KMS-11 (cell line): ENCODE data around the gene MORC2.

Experiments
- H2AFZ ChIP-seq: fragments of 200-600 bp; sonication (generic); 2 replicates; pipeline ENCODE4 v1.6.1; 2016; ENCODE audit warnings: antibody characterized with exemption, mixed run types, low read depth
- H3K27ac ChIP-seq: fragments of 200-600 bp; sonication (generic); 2 replicates; pipeline ENCODE4 v1.6.1; 2016; ENCODE audit warnings: mild to moderate bottlenecking, mixed run types
- H3K27me3 ChIP-seq: fragments of 200-600 bp; sonication (generic); 2 replicates; pipeline ENCODE4 v1.6.1; 2017; ENCODE audit warnings: mild to moderate bottlenecking, low read depth, mixed run types, moderate library complexity; ENCODE audit not compliant: insufficient read depth
- H3K36me3 ChIP-seq: fragments of 200-600 bp; sonication (generic); 2 replicates; pipeline ENCODE4 v1.6.1; 2017; ENCODE audit warnings: mild to moderate bottlenecking, mixed run types; ENCODE audit not compliant: insufficient read depth
- H3K4me1 ChIP-seq: fragments of 200-600 bp; sonication (generic); 2 replicates; pipeline ENCODE4 v1.6.1; 2016; ENCODE audit warnings: mild to moderate bottlenecking, low read depth, mixed run types; ENCODE audit not compliant: poor library complexity, severe bottlenecking
- H3K4me2 ChIP-seq: fragments of 200-600 bp; sonication (generic); 2 replicates; pipeline ENCODE4 v1.7.0; 2016; ENCODE audit warnings: mild to moderate bottlenecking, mixed run types
- H3K4me3 ChIP-seq: fragments of 200-600 bp; sonication (generic); IDR thresholded peaks from 2 replicates; pipeline ENCODE4 v1.6.1; 2017; ENCODE audit warnings: low read depth, low read length, mixed read lengths; ENCODE audit not compliant: insufficient read depth
- H3K79me2 ChIP-seq: fragments of 200-600 bp; sonication (generic); 2 replicates; pipeline ENCODE4 v1.6.1; 2016; ENCODE audit warnings: low read depth, mixed run types; ENCODE audit not compliant: insufficient read depth
- H3K9ac ChIP-seq: fragments of 200-600 bp; sonication (generic); 2 replicates; pipeline ENCODE4 v1.6.1; 2016; ENCODE audit warnings: mild to moderate bottlenecking, mixed run types
- H4K20me1 ChIP-seq: fragments of 200-600 bp; sonication (generic); 2 replicates; pipeline ENCODE4 v1.6.1; 2016; ENCODE audit warnings: mild to moderate bottlenecking, mixed run types; ENCODE audit not compliant: insufficient read depth
- TF ChIP-seq, protein P1 (sequence below): fragments of 200-600 bp; sonication (generic); conservative IDR thresholded peaks from 2 replicates; pipeline ENCODE4 v1.6.1; 2017; ENCODE audit warnings: low read depth, mild to moderate bottlenecking, antibody characterized with exemption, low read length, moderate library complexity, mixed read lengths

The MORC2 gene

GRCh38 chr22:30891443-30891755 is 77.2 kb downstream of the MORC2 start:
- Histone ChIP-seq H4K20me1 (no peaks in the 10 kb centered on the region), H3K27me3 (no peaks in the 10 kb centered on the region), H3K4me1 (no peaks in the 10 kb centered on the region), H3K9ac (no peak overlapping the region), H3K4me2 (no peak overlapping the region), H2AFZ (no peak overlapping the region), H3K79me2 (no peaks in the 10 kb centered on the region), H3K4me3 (no peak overlapping the region), H3K27ac (no peak overlapping the region), H3K36me3 (no peaks in the 10 kb centered on the region)
- TF ChIP-seq, protein P1, sequence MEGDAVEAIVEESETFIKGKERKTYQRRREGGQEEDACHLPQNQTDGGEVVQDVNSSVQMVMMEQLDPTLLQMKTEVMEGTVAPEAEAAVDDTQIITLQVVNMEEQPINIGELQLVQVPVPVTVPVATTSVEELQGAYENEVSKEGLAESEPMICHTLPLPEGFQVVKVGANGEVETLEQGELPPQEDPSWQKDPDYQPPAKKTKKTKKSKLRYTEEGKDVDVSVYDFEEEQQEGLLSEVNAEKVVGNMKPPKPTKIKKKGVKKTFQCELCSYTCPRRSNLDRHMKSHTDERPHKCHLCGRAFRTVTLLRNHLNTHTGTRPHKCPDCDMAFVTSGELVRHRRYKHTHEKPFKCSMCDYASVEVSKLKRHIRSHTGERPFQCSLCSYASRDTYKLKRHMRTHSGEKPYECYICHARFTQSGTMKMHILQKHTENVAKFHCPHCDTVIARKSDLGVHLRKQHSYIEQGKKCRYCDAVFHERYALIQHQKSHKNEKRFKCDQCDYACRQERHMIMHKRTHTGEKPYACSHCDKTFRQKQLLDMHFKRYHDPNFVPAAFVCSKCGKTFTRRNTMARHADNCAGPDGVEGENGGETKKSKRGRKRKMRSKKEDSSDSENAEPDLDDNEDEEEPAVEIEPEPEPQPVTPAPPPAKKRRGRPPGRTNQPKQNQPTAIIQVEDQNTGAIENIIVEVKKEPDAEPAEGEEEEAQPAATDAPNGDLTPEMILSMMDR, result no peak

DNA sequence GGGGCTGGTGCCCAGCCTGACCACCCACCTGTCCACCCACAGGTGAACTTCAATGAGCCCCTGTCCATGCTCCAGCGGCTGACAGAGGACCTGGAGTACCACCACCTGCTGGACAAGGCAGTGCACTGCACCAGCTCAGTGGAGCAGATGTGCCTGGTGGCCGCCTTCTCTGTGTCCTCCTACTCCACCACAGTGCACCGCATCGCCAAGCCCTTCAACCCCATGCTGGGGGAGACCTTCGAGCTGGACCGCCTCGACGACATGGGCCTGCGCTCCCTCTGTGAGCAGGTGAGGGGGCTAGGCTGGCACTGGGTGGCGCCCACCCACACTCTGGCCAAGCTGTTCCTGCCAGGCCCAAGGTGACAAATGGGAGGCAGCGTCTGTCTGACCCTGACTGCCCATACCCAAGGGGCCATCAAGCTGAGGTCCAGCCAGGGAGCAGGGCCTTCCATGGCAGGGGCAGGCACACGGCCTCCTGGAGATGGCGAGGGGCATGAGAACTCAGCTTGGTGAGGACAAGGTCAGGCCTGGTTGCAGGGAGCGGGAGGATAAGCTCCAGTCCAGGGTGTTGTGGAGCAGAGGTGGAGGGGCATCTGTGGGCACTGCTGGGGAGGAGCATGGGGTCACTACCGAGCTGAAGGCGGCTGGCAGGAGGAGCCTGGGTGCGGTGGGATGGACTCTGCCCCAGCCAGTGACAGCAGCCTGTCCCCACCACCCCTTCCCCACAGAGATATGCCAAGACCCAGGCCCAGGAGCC is 77.7 kb downstream of the MORC2 start:
- H3K27me3 ChIP-seq, result no peaks in the 10 kb centered on the region
- no peak overlapping the region for H3K4me3 ChIP-seq
- H3K4me2 ChIP-seq, result no peak overlapping the region
- no peaks in the 10 kb centered on the region for H3K4me1 ChIP-seq
- no peak overlapping the region for H2AFZ ChIP-seq
- H3K9ac ChIP-seq, result no peak overlapping the region
- TF ChIP-seq, protein P1, result peak; percentile 77
- no peak overlapping the region for H3K27ac ChIP-seq
- no peaks in the 10 kb centered on the region for H3K36me3 ChIP-seq
- H3K79me2 ChIP-seq, result no peaks in the 10 kb centered on the region
- no peaks in the 10 kb centered on the region for H4K20me1 ChIP-seq

DNA sequence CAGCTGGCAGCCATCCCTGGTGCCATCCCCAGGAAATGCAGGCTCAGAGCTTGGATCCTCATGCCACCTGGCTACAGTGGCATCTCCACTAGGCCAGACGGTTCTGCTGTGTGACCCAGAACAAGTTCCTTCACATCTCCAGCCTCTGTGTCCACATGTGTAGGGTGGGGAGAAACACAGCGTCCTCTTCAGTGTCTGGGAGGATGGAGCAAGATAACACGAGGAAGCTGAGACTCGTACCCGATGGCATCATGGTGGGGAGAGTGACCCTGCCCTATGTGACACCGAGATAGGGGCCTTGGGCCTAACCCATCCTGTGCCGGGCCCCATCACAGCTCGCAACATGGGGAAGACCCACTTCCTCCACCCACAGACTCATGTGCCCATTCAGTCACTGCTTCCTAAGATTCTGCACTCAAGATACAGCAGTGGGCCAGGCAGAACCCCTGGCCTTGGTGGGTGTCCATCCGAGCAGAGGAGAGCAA is 78.5 kb downstream of the MORC2 start:
- TF ChIP-seq, protein P1, result no peak
- Histone ChIP-seq H3K27ac (no peak overlapping the region), H4K20me1 (no peaks in the 10 kb centered on the region), H3K27me3 (no peaks in the 10 kb centered on the region), H3K79me2 (no peaks in the 10 kb centered on the region), H3K9ac (no peak overlapping the region), H2AFZ (no peak overlapping the region), H3K4me1 (no peaks in the 10 kb centered on the region), H3K4me3 (no peak overlapping the region), H3K36me3 (no peaks in the 10 kb centered on the region), H3K4me2 (no peak overlapping the region)

- Histone ChIP-seq H4K20me1 (no peaks in the 10 kb centered on the region), H3K27me3 (no peaks in the 10 kb centered on the region), H3K9ac (no peak overlapping the region), H3K4me2 (no peak overlapping the region), H3K4me1 (no peaks in the 10 kb centered on the region), H2AFZ (no peak overlapping the region), H3K36me3 (no peaks in the 10 kb centered on the region), H3K27ac (no peak overlapping the region), H3K79me2 (no peaks in the 10 kb centered on the region), H3K4me3 (no peak overlapping the region)
- TF ChIP-seq, protein P1, result no peak
Observed at GRCh38 chr22:30889268-30889995, 79.1 kb downstream of the MORC2 start.
